T1000 (cell line): ENCODE data around the gene GRIP2.

Source experiments
- DNase-seq: peaks from one replicate; lab custom pipeline; 2025; ENCODE audit warnings: mixed read lengths; lab: John Stamatoyannopoulos, UW

GRIP2 gene

DNA sequence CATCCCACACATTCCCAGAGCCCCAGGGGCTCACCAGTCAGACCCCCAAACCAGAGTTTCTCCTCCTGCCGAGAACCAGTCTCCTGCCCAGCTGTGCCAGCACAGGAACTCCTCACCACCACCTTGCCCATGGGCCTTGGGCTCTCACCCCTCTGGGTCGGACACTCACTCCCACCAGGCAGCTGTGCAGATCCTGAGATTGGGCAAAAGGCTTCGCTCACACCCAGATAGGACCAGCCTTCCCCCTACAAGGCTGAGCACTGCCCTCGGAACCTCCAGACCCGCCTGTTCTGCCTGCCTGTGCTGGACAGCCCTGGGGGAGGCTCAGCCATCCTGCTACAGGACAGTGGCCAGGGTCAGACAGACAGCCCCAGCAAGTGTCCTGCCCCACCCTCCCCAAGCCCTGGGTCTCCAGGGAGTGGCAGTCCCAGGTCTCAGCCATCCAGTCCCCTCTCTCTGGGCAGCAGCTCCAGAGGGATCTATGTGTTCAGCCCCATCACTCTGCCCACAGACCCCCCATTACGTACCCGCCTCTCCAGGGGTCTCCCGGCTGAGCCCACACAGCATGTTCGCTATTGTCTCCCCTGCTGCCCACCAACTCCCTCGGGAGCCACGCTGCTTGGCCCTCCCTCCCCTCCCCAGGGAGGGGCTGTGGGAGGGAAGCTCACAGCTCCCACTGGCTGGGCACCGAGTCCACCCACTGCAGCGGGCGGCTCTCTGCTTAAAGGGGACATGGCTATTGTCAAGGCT, at the start of gene GRIP2:
GRIP2 (minus strand) TSS at position 601 of the 750 bp plus-strand sequence; CDS start at position 567, 34 bp downstream.
- no peak for DNase-seq

DNA sequence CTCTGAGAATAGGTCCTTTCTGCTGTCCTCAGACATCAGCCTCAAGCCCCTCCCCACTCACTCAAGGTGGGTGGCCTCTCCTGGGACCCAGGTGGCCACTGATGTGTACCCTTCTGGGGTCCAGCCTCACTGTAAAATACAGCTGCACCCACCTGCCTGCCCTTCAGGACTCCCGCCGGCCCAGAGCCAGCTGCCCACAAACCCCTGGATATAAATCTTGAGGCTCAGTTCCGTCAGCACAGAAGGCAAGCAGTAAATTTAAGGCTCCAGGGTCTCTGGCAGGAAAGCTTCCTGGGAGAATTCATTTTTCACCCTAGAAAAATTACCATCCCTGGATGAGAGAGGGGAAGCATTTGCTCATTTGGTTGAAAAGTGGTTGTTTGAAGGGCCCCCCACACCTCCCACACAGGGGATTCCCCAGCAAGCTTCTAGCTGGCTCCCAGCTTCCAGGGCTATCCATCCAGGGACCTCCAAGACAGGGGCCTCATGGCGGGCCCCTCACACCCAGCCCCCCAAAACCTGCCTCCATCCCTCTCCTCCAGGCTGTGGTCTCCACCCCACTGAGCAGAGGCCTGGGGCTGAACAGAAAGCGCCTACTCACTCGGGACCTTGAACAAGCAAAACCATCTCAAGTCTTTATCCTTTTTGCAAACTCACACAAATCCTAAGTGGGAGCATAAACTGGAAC, 48.4 kb upstream of the GRIP2 start:
- DNase-seq = no peak

DNA sequence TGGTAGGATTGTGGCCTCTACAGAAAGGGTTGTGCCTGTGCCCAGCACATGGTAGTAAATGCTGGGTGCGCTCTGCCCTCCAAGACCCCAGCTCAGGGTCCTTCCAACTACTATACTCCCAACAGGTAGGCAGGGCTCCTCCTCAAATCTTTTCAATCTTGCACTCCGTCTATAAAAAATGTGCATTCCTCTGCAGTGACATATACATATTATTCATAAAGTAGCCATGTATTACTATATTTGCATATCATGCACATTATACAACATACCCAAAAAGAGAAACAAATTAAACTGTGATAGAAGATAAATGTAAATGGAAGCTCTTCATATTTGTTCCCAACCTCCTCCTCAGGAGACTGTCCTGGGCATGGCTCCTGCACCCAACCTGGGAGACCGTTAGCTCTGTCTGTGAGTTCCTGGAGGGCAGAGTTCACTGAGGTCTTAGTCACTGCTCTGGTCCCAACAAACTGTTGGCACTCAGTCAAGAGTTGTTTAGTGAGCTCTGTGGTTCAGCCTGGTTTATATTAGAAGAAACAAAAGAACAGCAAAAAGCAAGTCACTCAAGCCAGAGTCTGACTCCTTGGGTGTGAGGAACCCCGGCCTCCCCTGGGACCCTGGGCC, 47.7 kb upstream of the GRIP2 start:
- DNase-seq = no peak

DNA sequence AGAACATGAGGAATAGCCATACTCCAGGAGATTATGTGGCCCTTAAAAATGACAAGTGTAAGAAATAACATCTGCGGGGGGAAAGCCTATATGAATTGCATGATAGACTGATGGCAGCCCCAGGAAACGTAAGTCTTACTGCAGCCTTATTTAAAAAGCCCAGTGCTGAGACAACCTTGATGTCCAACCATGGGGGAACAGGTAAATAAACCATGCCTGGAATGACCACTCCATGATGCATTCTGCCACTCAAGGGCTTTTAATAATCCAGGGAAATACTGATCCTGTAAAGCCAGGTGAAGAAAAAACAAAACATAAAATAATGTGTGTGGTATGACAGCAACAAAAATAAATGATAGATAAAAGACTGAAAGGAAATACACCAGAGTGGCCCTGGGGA, 46.5 kb upstream of the GRIP2 start:
- no peak for DNase-seq

DNA sequence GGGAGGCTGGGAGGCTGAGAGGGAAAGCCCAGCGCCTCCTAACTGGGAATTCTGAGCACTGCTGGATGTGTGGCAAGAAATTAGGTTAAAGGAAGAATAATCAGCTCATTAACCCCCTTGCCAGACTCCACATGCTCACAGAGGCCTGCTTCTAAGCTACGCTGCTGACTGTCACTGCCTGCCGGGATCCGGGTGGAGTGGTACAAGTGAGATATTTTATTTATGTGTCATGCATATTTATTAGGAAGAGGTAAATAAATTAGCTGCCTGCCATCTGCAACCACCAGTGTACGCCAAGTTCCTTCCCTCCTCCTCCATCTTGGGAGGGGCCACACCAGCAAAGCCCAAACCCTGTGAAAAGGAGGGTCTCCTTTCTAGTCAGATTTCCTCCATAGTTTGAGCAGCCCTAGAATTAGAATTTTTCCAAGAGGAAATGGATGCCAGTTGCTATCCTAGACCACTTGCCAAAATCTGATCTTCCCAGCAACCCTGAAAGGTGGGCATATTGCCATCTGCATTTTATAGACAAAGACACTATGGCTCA, 43.5 kb upstream of the GRIP2 start:
- no peak for DNase-seq

DNA sequence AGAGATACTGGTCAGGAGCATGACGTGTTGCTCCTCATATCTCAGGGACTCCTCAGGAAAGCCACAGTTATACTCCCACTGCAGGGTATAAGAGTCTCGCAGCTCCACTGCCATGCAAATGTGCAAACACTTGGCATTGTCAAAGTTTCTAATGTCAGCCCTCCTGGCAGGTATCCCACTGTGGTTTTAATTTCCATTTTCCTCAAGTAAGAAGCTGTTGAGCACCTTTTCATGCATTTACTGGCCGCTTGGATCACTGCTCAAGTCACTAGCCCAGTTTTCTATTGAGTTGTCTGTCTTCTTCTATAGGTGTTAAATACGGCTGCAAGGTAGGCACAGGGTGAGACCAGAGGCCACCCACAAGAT, 41.9 kb upstream of the GRIP2 start:
- DNase-seq = no peak

DNA sequence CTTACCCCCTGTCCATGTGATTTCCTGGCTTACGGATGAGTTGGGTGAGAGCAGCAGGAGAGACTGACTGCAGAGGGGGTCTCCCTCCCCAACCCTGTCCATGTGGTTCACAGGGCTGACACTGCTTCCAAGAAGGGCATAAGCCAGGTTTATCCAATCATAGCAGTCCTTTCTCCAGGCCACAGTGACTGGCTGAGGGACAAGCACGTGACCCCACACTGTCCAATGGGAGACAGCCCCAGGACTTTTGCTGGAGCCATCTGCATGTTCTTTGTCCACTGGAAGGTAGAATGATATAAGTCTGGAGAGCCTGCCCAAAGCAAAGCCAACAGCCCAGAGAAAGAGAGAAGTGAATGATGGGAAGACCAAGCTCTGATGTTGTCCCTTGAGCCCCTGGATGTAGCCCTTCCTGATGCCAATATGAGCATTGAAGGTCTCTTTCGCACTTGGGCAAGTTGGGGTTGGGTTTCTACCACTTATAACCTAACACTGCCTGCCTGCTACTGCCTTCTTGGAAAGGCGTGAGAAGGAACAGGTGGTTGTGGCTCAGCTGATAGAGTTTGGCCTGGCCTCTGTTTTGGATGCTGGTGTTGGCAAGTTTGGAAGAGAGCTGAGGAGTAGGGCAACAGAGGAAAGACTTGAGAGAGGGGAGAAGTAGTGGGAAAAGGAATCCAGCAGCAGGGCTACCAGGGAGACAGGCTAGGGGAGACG, 41.3 kb upstream of the GRIP2 start:
- DNase-seq = no peak

DNA sequence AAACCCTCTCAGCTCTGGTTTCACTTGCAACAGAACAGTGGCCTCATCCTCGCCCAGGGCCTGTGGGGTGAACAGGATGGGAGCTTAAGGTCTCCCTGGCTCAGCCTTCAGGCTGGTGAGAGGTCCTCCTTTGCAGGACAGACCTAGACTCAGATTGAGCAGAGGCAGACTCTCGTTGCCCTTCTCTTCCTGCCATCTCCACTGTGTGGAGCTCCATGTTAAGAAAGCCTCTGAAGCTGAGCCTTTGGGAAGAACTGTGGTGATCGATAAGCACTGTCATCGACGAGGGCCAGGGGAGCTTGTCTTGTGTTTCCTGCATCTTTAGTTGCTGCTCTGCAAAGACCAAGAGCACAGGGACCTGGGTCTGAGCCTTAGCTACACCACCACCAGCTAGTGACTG, 37.8 kb upstream of the GRIP2 start:
- no peak for DNase-seq

DNA sequence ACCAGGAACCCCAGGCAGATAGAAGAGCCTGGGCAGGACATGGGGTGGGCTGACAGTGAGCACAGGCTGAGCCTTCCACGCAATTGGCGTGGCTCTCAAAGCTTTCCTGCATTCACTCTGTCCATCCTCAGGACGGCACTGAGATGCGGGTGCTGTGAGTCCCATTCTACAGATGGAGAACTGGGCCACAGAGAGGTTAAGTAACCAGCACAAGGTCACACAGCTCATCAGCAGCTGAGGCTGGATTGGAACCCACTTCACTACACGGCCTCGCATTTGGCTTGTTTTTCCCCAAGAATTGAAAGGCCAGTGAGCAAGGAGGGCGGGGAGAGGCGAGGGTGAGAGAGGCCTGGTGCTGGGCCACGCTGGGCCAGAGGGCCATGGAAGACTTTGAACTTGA, 36.0 kb upstream of the GRIP2 start:
- DNase-seq = no peak

DNA sequence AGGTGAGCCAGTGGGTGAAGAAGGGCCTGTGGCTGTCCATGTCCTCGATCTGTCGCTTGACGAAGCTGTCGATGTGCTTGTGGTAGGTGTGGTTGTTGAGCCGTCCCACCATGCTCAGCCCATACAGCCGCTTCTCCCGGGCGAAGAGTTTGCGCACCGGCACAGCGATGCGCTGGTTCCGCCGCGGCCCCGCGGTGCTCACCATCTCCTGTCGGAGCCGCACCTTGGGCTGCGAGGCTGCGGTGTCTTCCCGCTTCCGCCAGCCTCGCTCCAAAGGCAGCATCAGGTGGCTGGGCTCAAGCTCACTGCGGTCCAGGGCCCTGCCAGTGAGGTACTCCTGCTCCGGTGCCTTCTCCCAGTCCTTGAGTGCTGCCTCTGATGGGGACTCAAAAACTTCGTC, 34.0 kb upstream of the GRIP2 start:
- no peak for DNase-seq

DNA sequence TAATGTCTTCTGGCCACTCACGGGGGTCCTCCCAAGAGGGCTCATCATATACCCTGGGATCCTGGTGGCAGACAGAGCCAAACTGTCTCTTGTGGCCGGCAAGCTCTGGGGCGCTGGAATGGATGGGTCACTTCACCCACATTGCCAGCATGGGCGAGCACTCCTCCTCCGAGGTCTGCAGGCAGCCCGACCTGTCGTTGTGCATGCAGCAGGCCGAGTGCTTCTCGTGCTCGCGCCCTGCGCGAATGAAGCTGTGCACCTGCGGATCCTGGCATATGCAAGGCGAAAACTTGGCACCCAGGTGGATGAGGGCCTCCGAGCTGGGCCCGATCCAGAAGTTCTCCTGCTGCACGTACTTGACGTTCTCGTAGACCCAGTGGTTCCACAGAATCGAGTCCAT, 33.6 kb upstream of the GRIP2 start:
- DNase-seq = no peak

DNA sequence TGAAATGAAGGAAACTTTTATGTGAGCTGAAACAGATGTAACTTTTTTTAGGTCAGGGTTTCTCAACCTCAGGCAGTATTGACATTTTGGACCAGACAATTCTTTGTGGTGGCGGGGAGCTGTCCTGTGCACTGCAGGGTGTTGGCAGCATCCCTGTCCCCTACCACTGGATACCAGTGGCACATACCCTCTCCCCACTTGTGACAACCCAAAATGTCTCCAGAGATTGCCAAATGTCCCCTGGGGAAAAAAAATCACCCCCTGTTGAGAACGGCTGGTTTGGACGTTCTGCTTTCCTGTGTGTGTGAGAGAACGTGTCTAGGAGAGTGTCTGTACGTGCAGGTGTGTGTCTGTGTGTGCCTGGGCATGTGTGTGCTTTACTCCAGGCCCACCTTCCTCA, 30.7 kb upstream of the GRIP2 start:
- DNase-seq = no peak

DNA sequence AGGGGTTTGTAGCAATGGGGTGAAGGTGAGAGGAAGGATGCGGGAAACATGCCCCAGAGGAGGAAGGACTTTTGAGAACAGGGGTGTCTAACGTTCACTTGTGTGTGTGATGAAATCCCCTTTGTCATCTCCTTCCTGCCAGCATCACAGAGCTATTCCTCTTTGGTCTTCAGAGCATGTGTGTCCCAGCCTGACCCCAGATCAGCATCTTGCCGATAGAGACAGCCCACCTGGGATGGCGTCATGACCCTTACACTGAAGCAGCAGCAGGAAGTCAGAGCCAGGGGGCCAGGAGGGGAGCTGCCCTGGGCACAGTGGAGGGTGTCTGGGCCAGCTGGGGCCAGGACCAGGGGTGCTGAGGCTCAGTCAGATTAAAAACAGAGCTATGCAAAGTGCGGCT, 29.9 kb upstream of the GRIP2 start:
- no peak for DNase-seq

DNA sequence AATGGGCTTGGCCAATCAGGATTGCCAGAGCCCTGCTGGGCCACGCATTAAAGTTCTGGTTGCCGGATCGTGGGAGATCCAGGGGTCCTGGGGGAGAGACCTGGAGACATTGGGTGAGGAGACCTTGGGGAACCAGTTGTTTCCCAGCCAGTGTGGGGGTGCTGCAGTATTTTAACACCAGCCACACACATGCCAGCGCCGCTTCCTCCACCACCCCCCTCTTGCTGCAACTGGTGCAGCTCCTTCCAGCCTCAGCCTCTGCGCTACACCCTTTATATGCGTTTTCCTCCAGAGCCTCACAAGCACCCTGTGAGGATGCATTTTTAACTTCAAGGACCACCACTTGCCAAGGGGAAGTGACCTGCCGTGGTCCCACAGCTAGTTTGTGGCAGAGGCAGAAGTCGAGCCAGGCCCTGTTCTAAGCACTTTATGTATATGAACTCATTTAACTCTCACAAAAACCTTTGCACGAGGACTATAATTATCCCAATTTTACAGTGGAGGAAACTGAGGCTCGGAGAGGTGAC, 29.4 kb upstream of the GRIP2 start:
- no peak for DNase-seq

DNA sequence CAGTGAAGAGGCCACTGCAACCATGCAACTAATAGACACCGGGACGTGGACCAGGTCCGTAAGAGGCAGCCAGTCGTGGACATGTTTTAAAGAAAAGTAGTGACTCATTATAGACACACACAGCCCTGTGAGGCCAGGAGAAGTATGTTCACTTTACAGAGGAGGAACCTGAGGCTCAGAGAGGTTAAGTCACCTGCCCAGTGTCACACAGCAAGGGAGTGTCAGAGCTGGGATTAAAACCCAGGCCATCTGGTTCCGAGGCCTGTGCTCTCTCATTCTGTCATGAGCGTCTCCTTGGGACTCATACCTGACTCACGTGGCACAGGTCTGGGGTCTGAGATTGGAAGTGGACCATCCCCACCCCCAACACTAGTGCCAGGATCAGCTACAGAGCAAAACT, 28.1 kb upstream of the GRIP2 start:
- no peak for DNase-seq

DNA sequence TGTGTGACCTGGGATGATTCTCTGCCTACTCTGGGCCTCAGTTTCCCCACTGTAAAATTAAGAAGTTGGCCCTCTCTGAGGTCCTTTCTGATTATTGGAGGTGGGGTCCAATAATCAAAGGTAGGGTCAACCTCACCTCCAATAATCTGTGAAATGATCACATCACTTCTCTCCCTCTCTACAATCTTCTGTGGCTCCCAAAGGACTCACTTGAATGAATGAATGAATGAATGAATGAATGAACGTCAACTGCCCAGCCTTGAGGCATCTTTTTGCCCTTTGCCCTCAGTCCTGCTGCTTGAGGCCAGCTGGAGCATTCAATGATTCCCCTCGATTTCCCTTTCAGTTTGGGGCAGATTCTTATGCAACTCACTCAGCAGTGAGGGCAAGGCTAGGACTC, 26.7 kb upstream of the GRIP2 start:
- no peak for DNase-seq

DNA sequence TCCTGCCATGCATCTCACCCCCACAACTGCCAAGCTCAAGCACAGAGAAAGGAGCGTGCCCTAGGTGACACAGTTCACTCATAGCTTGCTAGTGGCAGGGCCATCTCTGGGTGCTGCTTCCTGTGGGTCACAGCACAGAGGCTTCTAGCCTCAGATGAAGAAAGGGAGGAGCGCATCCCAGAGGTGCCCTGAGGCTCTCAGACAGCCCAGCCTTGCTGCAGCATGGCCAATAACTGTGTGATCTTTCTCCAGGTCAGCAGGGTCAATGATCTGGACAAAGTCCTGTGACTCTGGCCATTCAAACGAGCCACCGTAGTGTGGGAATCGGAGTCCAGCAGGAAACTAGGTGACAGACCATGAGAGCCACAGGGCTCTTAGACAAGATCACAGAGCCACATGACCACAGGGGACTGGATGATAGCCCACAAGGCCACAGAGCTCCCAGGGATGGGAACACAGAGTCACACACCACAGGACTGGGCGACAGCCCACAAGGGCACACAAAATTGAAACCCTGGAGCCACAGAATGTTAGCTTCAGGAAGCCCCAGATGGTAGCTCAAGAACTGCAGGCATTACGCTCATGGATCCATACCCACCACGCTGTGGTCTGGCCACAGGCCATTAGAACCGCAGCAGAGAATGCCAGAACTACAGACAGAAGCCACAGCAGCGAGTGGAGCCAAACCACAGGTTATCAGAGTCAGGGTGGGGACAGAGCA, 25.9 kb upstream of the GRIP2 start:
- no peak for DNase-seq

DNA sequence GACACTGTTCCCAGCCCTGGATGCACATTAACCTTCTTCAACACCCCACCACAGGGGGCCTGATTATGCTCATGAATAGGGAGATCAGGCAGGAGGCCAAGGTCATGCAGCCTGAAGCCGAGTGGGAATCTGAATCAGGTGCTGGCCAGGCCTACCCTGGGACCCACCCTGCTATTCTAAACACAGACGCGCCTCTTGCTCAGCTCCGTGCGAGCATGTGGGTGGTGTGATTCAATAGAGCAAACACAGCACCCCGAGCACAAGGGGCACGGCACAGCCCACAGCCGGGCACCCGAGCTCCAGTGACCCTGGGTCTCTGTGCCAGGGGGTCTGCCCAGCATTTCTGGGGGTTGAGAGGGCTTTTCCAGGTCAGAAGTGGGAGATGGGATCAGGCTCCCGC, 24.6 kb upstream of the GRIP2 start:
- DNase-seq = no peak

DNA sequence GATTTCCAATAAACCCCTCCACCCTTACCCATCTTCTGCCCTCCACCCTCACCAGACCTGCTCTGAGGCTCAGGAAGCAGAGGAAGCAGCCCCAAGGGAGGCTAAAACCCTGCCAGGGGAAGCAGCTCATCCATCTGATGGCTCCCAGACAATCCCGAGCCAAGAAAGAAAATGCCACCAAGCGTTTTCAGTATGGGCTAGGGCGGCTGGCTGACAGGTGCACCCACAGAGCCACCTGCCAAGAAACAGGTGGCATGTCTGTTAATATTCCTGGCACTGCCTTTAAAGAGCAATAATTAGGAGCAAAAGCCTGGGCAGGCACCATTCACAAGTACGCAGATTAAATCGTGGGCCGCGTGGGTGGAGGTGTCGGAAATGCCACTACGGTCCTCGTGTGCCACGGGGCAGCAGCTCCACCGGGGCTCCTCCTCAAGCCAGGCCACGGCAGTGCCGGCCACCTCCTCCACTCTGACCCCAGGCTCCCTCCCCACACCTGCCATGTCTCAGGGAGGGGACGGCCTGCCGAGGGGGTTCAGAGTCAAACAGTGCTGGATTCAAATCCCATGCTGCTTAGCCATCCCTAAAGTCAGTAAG, 23.9 kb upstream of the GRIP2 start:
- no peak for DNase-seq

DNA sequence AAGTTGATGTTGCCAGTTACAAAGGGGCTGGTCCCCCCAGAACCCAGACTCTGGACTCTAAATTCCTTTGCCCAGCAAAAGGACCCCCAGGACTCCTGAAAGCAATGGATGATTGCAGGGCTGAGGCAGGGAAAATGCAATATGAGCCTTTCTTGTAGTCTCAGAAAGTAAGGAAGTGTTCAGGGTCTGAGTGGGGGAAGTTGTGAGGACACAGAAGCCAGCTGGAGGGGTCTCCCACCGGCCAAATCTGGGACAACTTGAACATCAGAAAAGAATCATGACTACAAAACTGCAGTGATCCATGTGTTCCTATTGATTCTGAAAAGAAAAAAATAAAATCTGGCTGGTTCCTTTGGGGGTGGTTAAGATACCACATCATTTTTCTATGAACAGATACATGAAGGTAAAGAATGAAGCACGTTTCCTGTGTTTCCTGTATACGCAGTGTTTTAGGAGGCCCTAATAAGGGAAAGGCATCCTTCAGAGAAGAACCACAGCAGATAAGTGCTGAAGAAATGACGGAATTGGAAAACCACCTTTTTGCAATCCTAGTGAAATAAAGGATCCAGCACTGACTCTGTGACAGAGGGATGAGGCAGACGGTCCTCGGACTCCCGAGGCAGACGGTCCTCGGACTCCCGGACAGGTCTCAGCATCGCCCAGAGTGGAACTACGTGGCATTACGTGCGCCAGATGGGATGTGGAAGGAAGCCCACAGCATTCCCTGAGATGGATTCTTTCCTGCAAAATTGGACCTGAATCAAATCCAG, 22.2 kb upstream of the GRIP2 start:
- no peak for DNase-seq
